Peyer's patch (tissue), 4 donors: ENCODE results near the gene HSDL1.

Source experiments
- CTCF ChIP-seq, 6 experiments: fragments of 450-650 bp in 4 of 6; fragments of 200-600 bp in 2 of 6; sonication (generic) in 1 of 6; IDR thresholded peaks; one replicate each; pipeline ENCODE4 v1.5.1; 2017 to 2019; ENCODE audit warnings: antibody characterized with exemption in 6 of 6, mild to moderate bottlenecking in 3 of 6, moderate library complexity in 1 of 6
- POLR2A ChIP-seq, 2 donors: fragments of 450-650 bp; IDR thresholded peaks; one replicate each; pipeline ENCODE4 v1.5.1; 2017; ENCODE audit warnings: antibody characterized with exemption in 2 of 2, mild to moderate bottlenecking in 2 of 2, moderate library complexity in 2 of 2

GRCh38 chr16:84093879-84094270 is 51.1 kb downstream of the HSDL1 start:
- TF ChIP-seq CTCF (IDR thresholded peaks at IDR 0.05) (no peak), POLR2A (IDR thresholded peaks at IDR 0.05) (no peak)
